Measurements from ENCODE around the gene ZFP30. TPM values are rescaled to one million over a fixed set of nuclear protein-coding genes. Genes with fewer than 3 reads are reported as not detected.

Gene ZFP30
- total and polyA plus RNA-seq, 2 of the 13 experiments (the other 11 are each of a cell fraction or from before 2014, with no cell fraction given): 3.4 to 19.2 TPM

DNA sequence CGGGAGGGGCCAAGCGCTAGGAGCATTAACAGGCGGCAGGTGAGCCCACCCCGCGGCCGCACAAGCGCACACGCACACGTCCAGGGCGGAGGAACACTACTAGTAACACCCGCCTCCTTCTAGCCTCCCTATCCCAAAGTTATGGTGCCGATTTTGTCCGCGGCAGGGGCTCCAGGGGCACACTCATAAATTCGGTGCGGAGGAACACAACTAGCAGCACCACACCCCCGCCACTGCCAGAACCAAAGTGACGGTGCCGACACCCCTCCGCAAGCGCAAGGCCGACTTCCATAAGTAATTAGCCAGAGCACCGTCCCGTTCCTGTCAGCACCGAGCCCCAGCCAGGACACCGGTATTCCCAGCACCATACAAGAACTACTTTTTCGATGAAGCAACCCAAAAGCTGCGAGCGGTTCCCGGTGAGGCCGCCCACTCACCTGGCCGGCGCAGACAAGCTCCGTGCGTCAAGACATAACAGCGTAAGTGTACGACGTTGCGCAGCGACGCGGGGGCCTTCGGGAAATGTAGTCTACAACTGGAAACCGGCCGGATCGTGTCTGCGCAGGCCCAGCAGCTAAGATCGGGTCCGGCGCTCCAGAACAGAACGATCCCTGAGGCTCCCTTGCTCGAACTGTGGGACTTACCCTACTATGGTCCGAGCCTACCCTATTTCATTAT, 60.8 kb downstream of the ZFP30 start, which contains the start of the genes ZNF540 and ZNF571 (continued):
- TF ChIP-seq ZNF224 (CRISPR knock-in tag; IDR thresholded peaks at IDR 0.05) (no peak), ZKSCAN1 (IDR thresholded peaks at IDR 0.05; ENCODE audit: low read length) (no peak), ZNF543 (CRISPR knock-in tag; IDR thresholded peaks at IDR 0.05) (peak; percentile 83; the same call in 1 of the 2 replicates), ZBTB21 (CRISPR knock-in tag; IDR thresholded peaks at IDR 0.05) (no peak), ZC3H4 (CRISPR knock-in tag; IDR thresholded peaks at IDR 0.05; ENCODE audit: borderline replicate concordance) (no peak), ZNF343 (CRISPR knock-in tag; IDR thresholded peaks at IDR 0.05) (peak; percentile 16; the same call in 1 of the 2 replicates), ASH2L (IDR thresholded peaks at IDR 0.05; ENCODE audit: insufficient read length, low read depth, low read length) (peak; percentile 87), FOSL1 (CRISPR knock-in tag; IDR thresholded peaks at IDR 0.05; ENCODE audit: borderline replicate concordance) (no peak), ZNF44 (CRISPR knock-in tag; IDR thresholded peaks at IDR 0.05) (no peak), ATF1 (CRISPR knock-in tag; IDR thresholded peaks at IDR 0.05) (peak; percentile 87), PITX1 (CRISPR knock-in tag; IDR thresholded peaks at IDR 0.05) (no peak), DMAP1 (CRISPR knock-in tag; IDR thresholded peaks at IDR 0.05) (peak; percentile 70; the same call in 1 of the 2 replicates), NR2F1 (CRISPR knock-in tag; IDR thresholded peaks at IDR 0.05) (no peak), PCBP2 (optimal IDR thresholded peaks at IDR 0.05; ENCODE audit: low read depth, low read length, poor library complexity, severe bottlenecking) (no peak), GLI4 (CRISPR knock-in tag; IDR thresholded peaks at IDR 0.05; ENCODE audit: borderline replicate concordance) (no peak), RBM39 (IDR thresholded peaks at IDR 0.05; ENCODE audit: low read depth, low read length, poor library complexity, severe bottlenecking) (peak; percentile 76), MED1 (CRISPR knock-in tag; IDR thresholded peaks at IDR 0.05) (peak; percentile 13; the same call in 1 of the 2 replicates), ZBTB20 (CRISPR knock-in tag; IDR thresholded peaks at IDR 0.05; ENCODE audit: borderline replicate concordance, low read depth) (no peak), SOX6 (IDR thresholded peaks at IDR 0.05) (no peak), SOX6 (CRISPR knock-in tag; IDR thresholded peaks at IDR 0.05) (peak; percentile 47), AKAP8 (CRISPR knock-in tag; IDR thresholded peaks at IDR 0.05) (no peak), ZSCAN25 (CRISPR knock-in tag; IDR thresholded peaks at IDR 0.05) (peak; percentile 16; the same call in 1 of the 2 replicates), ZNF17 (CRISPR knock-in tag; IDR thresholded peaks at IDR 0.05) (no peak), RORA (CRISPR knock-in tag; IDR thresholded peaks at IDR 0.05) (no peak), ZNF776 (CRISPR knock-in tag; IDR thresholded peaks at IDR 0.05) (no peak), POLR2A (IDR thresholded peaks at IDR 0.05; ENCODE audit: insufficient read depth in 1 of 2, low read depth in 2 of 2, low read length in 2 of 2) (peak; percentile 48 to 57)
- TF ChIP-seq, protein P1, sequence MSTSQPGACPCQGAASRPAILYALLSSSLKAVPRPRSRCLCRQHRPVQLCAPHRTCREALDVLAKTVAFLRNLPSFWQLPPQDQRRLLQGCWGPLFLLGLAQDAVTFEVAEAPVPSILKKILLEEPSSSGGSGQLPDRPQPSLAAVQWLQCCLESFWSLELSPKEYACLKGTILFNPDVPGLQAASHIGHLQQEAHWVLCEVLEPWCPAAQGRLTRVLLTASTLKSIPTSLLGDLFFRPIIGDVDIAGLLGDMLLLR (CRISPR knock-in tag; IDR thresholded peaks at IDR 0.05): no peak
- TF ChIP-seq, protein P2, sequence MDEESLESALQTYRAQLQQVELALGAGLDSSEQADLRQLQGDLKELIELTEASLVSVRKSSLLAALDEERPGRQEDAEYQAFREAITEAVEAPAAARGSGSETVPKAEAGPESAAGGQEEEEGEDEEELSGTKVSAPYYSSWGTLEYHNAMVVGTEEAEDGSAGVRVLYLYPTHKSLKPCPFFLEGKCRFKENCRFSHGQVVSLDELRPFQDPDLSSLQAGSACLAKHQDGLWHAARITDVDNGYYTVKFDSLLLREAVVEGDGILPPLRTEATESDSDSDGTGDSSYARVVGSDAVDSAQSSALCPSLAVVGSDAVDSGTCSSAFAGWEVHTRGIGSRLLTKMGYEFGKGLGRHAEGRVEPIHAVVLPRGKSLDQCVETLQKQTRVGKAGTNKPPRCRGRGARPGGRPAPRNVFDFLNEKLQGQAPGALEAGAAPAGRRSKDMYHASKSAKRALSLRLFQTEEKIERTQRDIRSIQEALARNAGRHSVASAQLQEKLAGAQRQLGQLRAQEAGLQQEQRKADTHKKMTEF (CRISPR knock-in tag; IDR thresholded peaks at IDR 0.05): peak; percentile 59; the same call in 1 of the 2 replicates
- TF ChIP-seq, protein P3, sequence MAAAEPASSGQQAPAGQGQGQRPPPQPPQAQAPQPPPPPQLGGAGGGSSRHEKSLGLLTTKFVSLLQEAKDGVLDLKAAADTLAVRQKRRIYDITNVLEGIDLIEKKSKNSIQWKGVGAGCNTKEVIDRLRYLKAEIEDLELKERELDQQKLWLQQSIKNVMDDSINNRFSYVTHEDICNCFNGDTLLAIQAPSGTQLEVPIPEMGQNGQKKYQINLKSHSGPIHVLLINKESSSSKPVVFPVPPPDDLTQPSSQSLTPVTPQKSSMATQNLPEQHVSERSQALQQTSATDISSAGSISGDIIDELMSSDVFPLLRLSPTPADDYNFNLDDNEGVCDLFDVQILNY (CRISPR knock-in tag; conservative IDR thresholded peaks at IDR 0.05): no peak
- TF ChIP-seq, protein P4, sequence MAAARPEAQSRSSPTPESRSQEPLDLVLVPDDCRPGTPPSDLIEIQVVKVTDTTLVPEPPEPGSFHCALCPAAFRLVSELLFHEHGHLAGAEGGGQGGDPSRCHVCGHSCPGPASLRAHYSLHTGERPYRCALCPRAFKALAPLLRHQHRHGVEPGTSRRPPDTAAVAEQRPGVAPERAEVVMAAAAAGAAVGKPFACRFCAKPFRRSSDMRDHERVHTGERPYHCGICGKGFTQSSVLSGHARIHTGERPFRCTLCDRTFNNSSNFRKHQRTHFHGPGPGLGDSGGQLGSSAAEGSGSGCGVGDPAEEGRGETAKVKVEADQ (CRISPR knock-in tag; IDR thresholded peaks at IDR 0.05; ENCODE audit: borderline replicate concordance): no peak
